ENCODE data around the gene KLHL30. TPM values are rescaled to one million over a fixed set of nuclear protein-coding genes. Genes with fewer than 3 reads are reported as not detected.

KLHL30 gene
- total RNA-seq, 1 donor from 2014 or later: 1.2 TPM

GRCh38 chr2:238149841-238150572 lies 11.5 kb downstream of the KLHL30 start:
- Mint-ChIP-seq H3K27ac (ENCODE audit: unreplicated experiment) (no peak overlapping the region), H3K4me1 (ENCODE audit: unreplicated experiment) (no peaks in the 10 kb centered on the region), H3K4me3 (ENCODE audit: unreplicated experiment) (no peak overlapping the region), H3K9me3 (ENCODE audit: unreplicated experiment) (peaks cover 4% of the 10 kb centered on the region), H3K36me3 (ENCODE audit: unreplicated experiment) (no peaks in the 10 kb centered on the region), H3K27me3 (ENCODE audit: unreplicated experiment) (no peaks in the 10 kb centered on the region)
- no peak for DNase-seq (ENCODE audit: extremely low spot score, unreplicated experiment)
- TF ChIP-seq, protein P1, sequence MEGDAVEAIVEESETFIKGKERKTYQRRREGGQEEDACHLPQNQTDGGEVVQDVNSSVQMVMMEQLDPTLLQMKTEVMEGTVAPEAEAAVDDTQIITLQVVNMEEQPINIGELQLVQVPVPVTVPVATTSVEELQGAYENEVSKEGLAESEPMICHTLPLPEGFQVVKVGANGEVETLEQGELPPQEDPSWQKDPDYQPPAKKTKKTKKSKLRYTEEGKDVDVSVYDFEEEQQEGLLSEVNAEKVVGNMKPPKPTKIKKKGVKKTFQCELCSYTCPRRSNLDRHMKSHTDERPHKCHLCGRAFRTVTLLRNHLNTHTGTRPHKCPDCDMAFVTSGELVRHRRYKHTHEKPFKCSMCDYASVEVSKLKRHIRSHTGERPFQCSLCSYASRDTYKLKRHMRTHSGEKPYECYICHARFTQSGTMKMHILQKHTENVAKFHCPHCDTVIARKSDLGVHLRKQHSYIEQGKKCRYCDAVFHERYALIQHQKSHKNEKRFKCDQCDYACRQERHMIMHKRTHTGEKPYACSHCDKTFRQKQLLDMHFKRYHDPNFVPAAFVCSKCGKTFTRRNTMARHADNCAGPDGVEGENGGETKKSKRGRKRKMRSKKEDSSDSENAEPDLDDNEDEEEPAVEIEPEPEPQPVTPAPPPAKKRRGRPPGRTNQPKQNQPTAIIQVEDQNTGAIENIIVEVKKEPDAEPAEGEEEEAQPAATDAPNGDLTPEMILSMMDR (IDR thresholded peaks at IDR 0.05): no peak

DNA sequence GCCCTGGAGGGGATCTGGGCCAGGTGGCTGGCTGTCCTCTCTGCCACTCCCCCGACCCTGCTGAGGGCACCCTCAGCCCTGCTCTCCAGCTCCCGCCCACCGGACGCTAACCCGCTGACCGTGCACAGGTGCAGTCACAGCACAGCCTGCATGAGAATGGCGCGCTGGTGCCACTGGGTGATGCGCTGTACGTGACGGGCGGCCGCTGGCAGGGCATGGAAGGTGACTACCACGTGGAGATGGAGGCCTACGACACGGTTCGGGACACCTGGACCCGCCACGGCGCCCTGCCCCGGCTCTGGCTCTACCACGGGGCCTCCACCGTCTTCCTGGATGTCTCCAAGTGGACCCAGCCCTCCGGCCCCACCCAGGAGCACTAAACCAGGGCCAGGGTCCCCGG lies 12.2 kb downstream of the KLHL30 start:
- DNase-seq (ENCODE audit: extremely low spot score, unreplicated experiment): no peak
- TF ChIP-seq, protein P1 (IDR thresholded peaks at IDR 0.05): no peak
- peaks cover 4% of the 10 kb centered on the region for H3K9me3 Mint-ChIP-seq (ENCODE audit: unreplicated experiment)
- no peaks in the 10 kb centered on the region for H3K27me3 Mint-ChIP-seq (ENCODE audit: unreplicated experiment)
- H3K27ac Mint-ChIP-seq (ENCODE audit: unreplicated experiment): no peak overlapping the region
- H3K4me1 Mint-ChIP-seq (ENCODE audit: unreplicated experiment): peaks cover 2% of the 10 kb centered on the region
- H3K4me3 Mint-ChIP-seq (ENCODE audit: unreplicated experiment): no peak overlapping the region
- no peaks in the 10 kb centered on the region for H3K36me3 Mint-ChIP-seq (ENCODE audit: unreplicated experiment)

GRCh38 chr2:238151205-238151604 lies 12.7 kb downstream of the KLHL30 start:
- TF ChIP-seq, protein P1 (IDR thresholded peaks at IDR 0.05): no peak
- DNase-seq (ENCODE audit: extremely low spot score, unreplicated experiment): no peak
- Mint-ChIP-seq H3K27me3 (ENCODE audit: unreplicated experiment) (no peaks in the 10 kb centered on the region), H3K36me3 (ENCODE audit: unreplicated experiment) (no peaks in the 10 kb centered on the region), H3K4me3 (ENCODE audit: unreplicated experiment) (no peak overlapping the region), H3K27ac (ENCODE audit: unreplicated experiment) (no peak overlapping the region), H3K4me1 (ENCODE audit: unreplicated experiment) (peaks cover 3% of the 10 kb centered on the region), H3K9me3 (ENCODE audit: unreplicated experiment) (peaks cover 4% of the 10 kb centered on the region)

- no peak for DNase-seq (ENCODE audit: extremely low spot score, unreplicated experiment)
- TF ChIP-seq, protein P1 (IDR thresholded peaks at IDR 0.05): no peak
- H3K27me3 Mint-ChIP-seq (ENCODE audit: unreplicated experiment): no peaks in the 10 kb centered on the region
- no peak overlapping the region for H3K4me3 Mint-ChIP-seq (ENCODE audit: unreplicated experiment)
- no peak overlapping the region for H3K27ac Mint-ChIP-seq (ENCODE audit: unreplicated experiment)
- H3K9me3 Mint-ChIP-seq (ENCODE audit: unreplicated experiment): peaks cover 4% of the 10 kb centered on the region
- H3K4me1 Mint-ChIP-seq (ENCODE audit: unreplicated experiment): peaks cover 3% of the 10 kb centered on the region
- H3K36me3 Mint-ChIP-seq (ENCODE audit: unreplicated experiment): no peaks in the 10 kb centered on the region
Observed at GRCh38 chr2:238151628-238152235, 13.3 kb downstream of the KLHL30 start.
